Mesendoderm (in vitro differentiated cells): Measurements from ENCODE around the gene RAD21L1.
A peak's percentile ranks its signal among the peaks of the same experiment; 100 is the strongest.

Experiments
- DNase-seq: peaks from one replicate; pipeline ENCODE4 v3.0.0; 2013
- H2AK5ac ChIP-seq: 2 replicates; pipeline ENCODE4 v1.6.1; 2013; ENCODE audit warnings: low read length, inconsistent platforms
- H2BK120ac ChIP-seq: 2 replicates; pipeline ENCODE4 v1.6.1; 2013; ENCODE audit warnings: low read depth, mild to moderate bottlenecking, low read length, moderate library complexity, mixed read lengths
- H2BK15ac ChIP-seq: replicated peaks from 2 replicates; pipeline ENCODE4 v1.6.1; 2013; ENCODE audit warnings: low read depth, mild to moderate bottlenecking, moderate library complexity
- H2BK5ac ChIP-seq: 2 replicates; pipeline ENCODE4 v1.6.1; 2013; ENCODE audit warnings: low read length, inconsistent platforms
- H3K18ac ChIP-seq: 2 replicates; pipeline ENCODE4 v1.6.1; 2013; ENCODE audit warnings: mild to moderate bottlenecking, low read length, mixed read lengths
- H3K23ac ChIP-seq: one replicate; pipeline ENCODE4 v1.6.1; 2013; ENCODE audit warnings: low read length
- H3K27ac ChIP-seq: 2 replicates; pipeline ENCODE4 v1.5.1; 2013; ENCODE audit warnings: low read depth, mild to moderate bottlenecking, inconsistent platforms, low read length, moderate library complexity
- H3K27me3 ChIP-seq: 2 replicates; pipeline ENCODE4 v1.6.1; 2013; ENCODE audit warnings: low read length, control low read depth, mild to moderate bottlenecking, inconsistent platforms; ENCODE audit not compliant: insufficient read depth, poor library complexity
- H3K36me3 ChIP-seq: 2 replicates; pipeline ENCODE4 v1.6.1; 2013; ENCODE audit warnings: low read length, inconsistent platforms; ENCODE audit not compliant: control insufficient read depth, insufficient read depth
- H3K4ac ChIP-seq: one replicate; pipeline ENCODE4 v1.6.1; 2013; ENCODE audit warnings: low read depth, mild to moderate bottlenecking, low read length, moderate library complexity
- H3K4me1 ChIP-seq: 2 replicates; pipeline ENCODE4 v1.6.1; 2013; ENCODE audit warnings: low read depth, low read length, inconsistent platforms; ENCODE audit not compliant: control insufficient read depth
- H3K4me2 ChIP-seq: 2 replicates; pipeline ENCODE4 v1.6.1; 2013; ENCODE audit warnings: low read length
- H3K4me3 ChIP-seq: 2 replicates; pipeline ENCODE4 v1.5.1; 2013; ENCODE audit warnings: mild to moderate bottlenecking, low read length
- H3K56ac ChIP-seq: one replicate; pipeline ENCODE4 v1.6.1; 2013; ENCODE audit warnings: low read length
- H3K79me1 ChIP-seq: 2 replicates; pipeline ENCODE4 v1.6.1; 2013; ENCODE audit warnings: low read length, inconsistent platforms
- H3K79me2 ChIP-seq: 2 replicates; pipeline ENCODE4 v1.6.1; 2013; ENCODE audit warnings: mild to moderate bottlenecking, low read length; ENCODE audit not compliant: control insufficient read depth, insufficient read depth
- H3K9ac ChIP-seq: 2 replicates; pipeline ENCODE4 v1.6.1; 2013; ENCODE audit warnings: low read length, inconsistent platforms
- H4K5ac ChIP-seq: one replicate; pipeline ENCODE4 v1.6.1; 2013; ENCODE audit warnings: low read length
- H4K8ac ChIP-seq: one replicate; pipeline ENCODE4 v1.6.1; 2013; ENCODE audit warnings: low read depth, mild to moderate bottlenecking, control low read depth, low read length, moderate library complexity
- WGBS: extraction: QIAGEN DNeasy Blood & Tissue Kit; methylation state at CpG from one replicate; pipeline ENCODE4 v1.1.7; 2013; ENCODE audit warnings: low lambda C conversion rate, missing lambda C conversion rate; ENCODE audit not compliant: insufficient coverage; ENCODE audit errors: extremely low coverage; 5-methylcytosine and 5-hydroxymethylcytosine counted together

RAD21L1 gene

GRCh38 chr20:1287787-1288569 lies 62.1 kb downstream of the RAD21L1 start:
- no peak overlapping the region for H3K4ac ChIP-seq
- H2AK5ac ChIP-seq: no peak overlapping the region
- H3K79me1 ChIP-seq: no peaks in the 10 kb centered on the region
- H3K56ac ChIP-seq: no peak overlapping the region
- no peak overlapping the region for H3K23ac ChIP-seq
- no peaks in the 10 kb centered on the region for H3K27me3 ChIP-seq
- no peaks in the 10 kb centered on the region for H3K79me2 ChIP-seq
- WGBS: no CpG with 5 or more reads among the region's 11 CpGs
- H4K8ac ChIP-seq: no peak overlapping the region
- H3K9ac ChIP-seq: no peak overlapping the region
- H2BK120ac ChIP-seq: no peak overlapping the region
- H3K4me3 ChIP-seq: no peak overlapping the region
- no peak overlapping the region for H3K27ac ChIP-seq
- H2BK5ac ChIP-seq: no peak overlapping the region
- no peak overlapping the region for H2BK15ac ChIP-seq
- no peak for DNase-seq
- no peak overlapping the region for H4K5ac ChIP-seq
- H3K36me3 ChIP-seq: no peaks in the 10 kb centered on the region
- no peak overlapping the region for H3K18ac ChIP-seq
- no peak overlapping the region for H3K4me2 ChIP-seq
- no peaks in the 10 kb centered on the region for H3K4me1 ChIP-seq

- Histone ChIP-seq H2BK15ac (no peak overlapping the region), H3K9ac (no peak overlapping the region), H3K18ac (no peak overlapping the region), H3K23ac (no peak overlapping the region), H3K36me3 (no peaks in the 10 kb centered on the region), H3K4me3 (no peak overlapping the region), H3K27ac (no peak overlapping the region), H3K4ac (no peak overlapping the region), H4K8ac (no peak overlapping the region), H2BK120ac (no peak overlapping the region), H3K4me1 (no peaks in the 10 kb centered on the region), H4K5ac (no peak overlapping the region), H2BK5ac (no peak overlapping the region), H3K56ac (no peak overlapping the region), H2AK5ac (no peak overlapping the region), H3K79me2 (no peaks in the 10 kb centered on the region), H3K4me2 (no peak overlapping the region), H3K79me1 (no peaks in the 10 kb centered on the region), H3K27me3 (no peaks in the 10 kb centered on the region)
- WGBS: no CpG with 5 or more reads among the region's 5 CpGs
- peak; percentile 38 for DNase-seq
These were observed 65.4 kb downstream of the RAD21L1 start for GRCh38 chr20:1291191-1291741.

- no peaks in the 10 kb centered on the region for H3K27me3 ChIP-seq
- H3K9ac ChIP-seq: no peak overlapping the region
- no peaks in the 10 kb centered on the region for H3K79me2 ChIP-seq
- H3K23ac ChIP-seq: no peak overlapping the region
- H2BK15ac ChIP-seq: no peak overlapping the region
- H3K79me1 ChIP-seq: no peaks in the 10 kb centered on the region
- H3K4ac ChIP-seq: no peak overlapping the region
- no peak for DNase-seq
- H3K27ac ChIP-seq: no peak overlapping the region
- no peak overlapping the region for H2AK5ac ChIP-seq
- no peak overlapping the region for H3K4me2 ChIP-seq
- H4K8ac ChIP-seq: no peak overlapping the region
- no peak overlapping the region for H3K18ac ChIP-seq
- no peak overlapping the region for H3K4me3 ChIP-seq
- no peaks in the 10 kb centered on the region for H3K4me1 ChIP-seq
- H4K5ac ChIP-seq: no peak overlapping the region
- no peak overlapping the region for H2BK120ac ChIP-seq
- H3K56ac ChIP-seq: no peak overlapping the region
- no peak overlapping the region for H2BK5ac ChIP-seq
- no peaks in the 10 kb centered on the region for H3K36me3 ChIP-seq
- no CpG with 5 or more reads among the region's 1 CpG for WGBS
These were observed 66.8 kb downstream of the RAD21L1 start for GRCh38 chr20:1292620-1293019.

GRCh38 chr20:1293641-1294379 lies 68.0 kb downstream of the RAD21L1 start:
- Histone ChIP-seq H3K79me2 (no peaks in the 10 kb centered on the region), H2BK5ac (no peak overlapping the region), H3K36me3 (no peaks in the 10 kb centered on the region), H3K23ac (no peak overlapping the region), H2BK120ac (no peak overlapping the region), H3K9ac (no peak overlapping the region), H3K27ac (no peak overlapping the region), H3K79me1 (no peaks in the 10 kb centered on the region), H4K5ac (no peak overlapping the region), H3K4me3 (no peak overlapping the region), H4K8ac (no peak overlapping the region), H3K4me1 (no peaks in the 10 kb centered on the region), H3K4ac (no peak overlapping the region), H3K18ac (no peak overlapping the region), H3K27me3 (no peaks in the 10 kb centered on the region), H2BK15ac (no peak overlapping the region), H3K56ac (no peak overlapping the region), H3K4me2 (no peak overlapping the region), H2AK5ac (no peak overlapping the region)
- no CpG with 5 or more reads among the region's 6 CpGs for WGBS
- no peak for DNase-seq

GRCh38 chr20:1294497-1294896 lies 68.7 kb downstream of the RAD21L1 start:
- Histone ChIP-seq H3K27ac (no peak overlapping the region), H3K27me3 (no peaks in the 10 kb centered on the region), H3K4me1 (no peaks in the 10 kb centered on the region), H2AK5ac (no peak overlapping the region), H3K4me3 (no peak overlapping the region), H3K23ac (no peak overlapping the region), H3K4ac (no peak overlapping the region), H4K8ac (no peak overlapping the region), H3K79me2 (no peaks in the 10 kb centered on the region), H3K56ac (no peak overlapping the region), H2BK15ac (no peak overlapping the region), H3K79me1 (no peaks in the 10 kb centered on the region), H4K5ac (no peak overlapping the region), H3K9ac (no peak overlapping the region), H3K36me3 (no peaks in the 10 kb centered on the region), H3K4me2 (no peak overlapping the region), H2BK5ac (no peak overlapping the region), H3K18ac (no peak overlapping the region), H2BK120ac (no peak overlapping the region)
- no CpG with 5 or more reads among the region's 8 CpGs for WGBS
- DNase-seq: no peak
